ENCODE data around the gene UMODL1. TPM values are rescaled to one million over a fixed set of nuclear protein-coding genes. Genes with fewer than 3 reads are reported as not detected.

Gene UMODL1
- total and polyA plus RNA-seq, 2 donors (not counting 3 experiments of a cell fraction or from before 2014, with no cell fraction given): not detected

- Histone ChIP-seq H3K79me2 (ENCODE audit: control insufficient read depth, insufficient read depth, low read length) (no peaks in the 10 kb centered on the region), H3K4me3 (replicated peaks in 1 of 3; ENCODE audit: insufficient read depth in 1 of 3, low read depth in 1 of 3, low read length in 3 of 3) (no peak overlapping the region), H2AFZ (ENCODE audit: low read depth, low read length) (no peak overlapping the region), H3K9ac (replicated peaks; ENCODE audit: extremely low read depth, insufficient read depth, low read length) (no peak overlapping the region), H3K9me3 (replicated peaks; ENCODE audit: control insufficient read depth, insufficient read depth, low read length) (no peaks in the 10 kb centered on the region), H3K4me2 (ENCODE audit: insufficient read depth, low read length) (no peak overlapping the region), H3K27ac (ENCODE audit: insufficient read depth, low read depth, low read length) (no peak overlapping the region), H4K20me1 (replicated peaks; ENCODE audit: control insufficient read depth, extremely low read depth, insufficient read depth, low read length) (no peaks in the 10 kb centered on the region), H3K9me1 (replicated peaks; ENCODE audit: control insufficient read depth, extremely low read depth, insufficient read depth, low read length) (no peaks in the 10 kb centered on the region), H3K4me1 (ENCODE audit: control insufficient read depth, extremely low read depth, insufficient read depth, low read length) (peaks cover 23% of the 10 kb centered on the region), H3K36me3 (ENCODE audit: control insufficient read depth in 2 of 2, extremely low read depth in 1 of 2, insufficient read depth in 2 of 2, low read length in 2 of 2) (no peaks in the 10 kb centered on the region), H3K27me3 (ENCODE audit: control insufficient read depth in 2 of 2, insufficient read depth in 2 of 2, low read length in 2 of 2) (peaks cover 0 to 2% of the 10 kb centered on the region in 2 experiments)
- FAIRE-seq (no peak), DNase-seq (ENCODE audit: low read depth, low spot score) (no peak)
- ChIA-PET POLR2A (no interaction called here), CTCF (no interaction called here)
- no TSS peak for BruUV-seq (replicated peaks)
- intact Hi-C loops (cut with micrococcal nuclease): loop anchor here (5.0 kb wide), 1 partner anchor 42 kb away; no protein-coding TSS in a partner anchor
- dilution Hi-C loops (cut with MboI; ENCODE audit: extremely low pct_ligation_motif_present, low sequenced_read_pairs): no loop called here
- TF ChIP-seq JUN (IDR thresholded peaks at IDR 0.05; ENCODE audit: borderline replicate concordance, insufficient read depth, insufficient read length, low read depth): no peak
- TF ChIP-seq GATA2 (IDR thresholded peaks at IDR 0.05; ENCODE audit: insufficient read depth, insufficient read length, low read depth, low read length): no peak
- TF ChIP-seq POLR2A (IDR thresholded peaks at IDR 0.05; ENCODE audit: low read depth, low read length): no peak
- TF ChIP-seq POLR2AphosphoS5 (IDR thresholded peaks at IDR 0.05; ENCODE audit: insufficient read depth, low read depth, low read length): no peak
- TF ChIP-seq EZH2 (IDR thresholded peaks at IDR 0.05; ENCODE audit: borderline replicate concordance, low read depth, low read length, severe bottlenecking): no peak
- TF ChIP-seq MAX (IDR thresholded peaks at IDR 0.05; ENCODE audit: insufficient read depth, insufficient read length): no peak
- TF ChIP-seq MYC (IDR thresholded peaks at IDR 0.05; ENCODE audit: low read depth, low read length): no peak
- no peak for TF ChIP-seq CTCF (IDR thresholded peaks at IDR 0.05; ENCODE audit: extremely low read depth in 1 of 2, insufficient read depth in 1 of 2, low read depth in 1 of 2, low read length in 2 of 2)
- TF ChIP-seq FOS (IDR thresholded peaks at IDR 0.05; ENCODE audit: borderline replicate concordance, insufficient read depth, low read length): no peak
These were observed 11.4 kb upstream of the UMODL1 start for GRCh38 chr21:42059721-42060120.

All from endothelial cell of umbilical vein (primary cell).